ENCODE measurements around the gene TLE2. TPM values are rescaled to one million over a fixed set of nuclear protein-coding genes. Genes with fewer than 3 reads are reported as not detected.
"Not testable (repeated sequence)": the region's sequence is repeated elsewhere in the genome, so short reads cannot be mapped to it uniquely, and the experiment has no call there.

The TLE2 gene
- total RNA-seq, 1 donor from 2014 or later, result 0.53 TPM

- FAIRE-seq (no peak), DNase-seq (ENCODE audit: low read depth) (no peak)
- Histone ChIP-seq H3K36me3 (ENCODE audit: control insufficient read depth, insufficient read depth, low read length) (no peaks in the 10 kb centered on the region), H3K27me3 (ENCODE audit: control insufficient read depth, insufficient read depth, low read length) (no peaks in the 10 kb centered on the region), H3K4me3 (ENCODE audit: low read depth, low read length) (no peak overlapping the region)
- TF ChIP-seq CTCF (IDR thresholded peaks at IDR 0.05; ENCODE audit: insufficient read depth, low read length, severe bottlenecking), result no peak
Measured at GRCh38 chr19:3041761-3042620, 12.9 kb upstream of the TLE2 start.

- Histone ChIP-seq H3K4me3 (ENCODE audit: low read depth, low read length) (no peak overlapping the region), H3K27me3 (ENCODE audit: control insufficient read depth, insufficient read depth, low read length) (no peaks in the 10 kb centered on the region), H3K36me3 (ENCODE audit: control insufficient read depth, insufficient read depth, low read length) (no peaks in the 10 kb centered on the region)
- FAIRE-seq (no peak), DNase-seq (ENCODE audit: low read depth) (no peak)
- no peak for TF ChIP-seq CTCF (IDR thresholded peaks at IDR 0.05; ENCODE audit: insufficient read depth, low read length, severe bottlenecking)
Measured at GRCh38 chr19:3041327-3041726, 12.2 kb upstream of the TLE2 start.

- FAIRE-seq, result no peak
- no peak for DNase-seq (ENCODE audit: low read depth)
- no peaks in the 10 kb centered on the region for H3K36me3 ChIP-seq (ENCODE audit: control insufficient read depth, insufficient read depth, low read length)
- no peak for TF ChIP-seq CTCF (IDR thresholded peaks at IDR 0.05; ENCODE audit: insufficient read depth, low read length, severe bottlenecking)
- H3K4me3 ChIP-seq (ENCODE audit: low read depth, low read length), result no peak overlapping the region
- H3K27me3 ChIP-seq (ENCODE audit: control insufficient read depth, insufficient read depth, low read length), result no peaks in the 10 kb centered on the region
Measured at GRCh38 chr19:3039641-3040077, 10.6 kb upstream of the TLE2 start.

- no peak for TF ChIP-seq CTCF (IDR thresholded peaks at IDR 0.05; ENCODE audit: insufficient read depth, low read length, severe bottlenecking)
Measured at GRCh38 chr19:3039125-3039524, 10.0 kb upstream of the TLE2 start.

GRCh38 chr19:3038214-3038613 is 9.1 kb upstream of the TLE2 start:
- Histone ChIP-seq H3K36me3 (ENCODE audit: control insufficient read depth, insufficient read depth, low read length) (no peaks in the 10 kb centered on the region), H3K27me3 (ENCODE audit: control insufficient read depth, insufficient read depth, low read length) (no peaks in the 10 kb centered on the region), H3K4me3 (ENCODE audit: low read depth, low read length) (no peak overlapping the region)
- TF ChIP-seq CTCF (IDR thresholded peaks at IDR 0.05; ENCODE audit: insufficient read depth, low read length, severe bottlenecking), result no peak
- no peak for FAIRE-seq
- DNase-seq (ENCODE audit: low read depth), result no peak

More at GRCh38 chr19:3039125-3039524, 10.0 kb upstream of the TLE2 start:
- FAIRE-seq (no peak), DNase-seq (ENCODE audit: low read depth) (no peak)
- H3K4me3 ChIP-seq (ENCODE audit: low read depth, low read length), result no peak overlapping the region
- no peaks in the 10 kb centered on the region for H3K36me3 ChIP-seq (ENCODE audit: control insufficient read depth, insufficient read depth, low read length)
- H3K27me3 ChIP-seq (ENCODE audit: control insufficient read depth, insufficient read depth, low read length), result no peaks in the 10 kb centered on the region

- H3K27me3 ChIP-seq (ENCODE audit: control insufficient read depth, insufficient read depth, low read length); DNase-seq (ENCODE audit: low read depth); H3K4me3 ChIP-seq (ENCODE audit: low read depth, low read length); FAIRE-seq; H3K36me3 ChIP-seq (ENCODE audit: control insufficient read depth, insufficient read depth, low read length): not testable (repeated sequence)
Measured at GRCh38 chr19:3036977-3037544, 8.0 kb upstream of the TLE2 start.

Measured in bronchial epithelial cell (primary cell).